Hepatocyte (in vitro differentiated cells): ENCODE results near the gene CABP1. TPM values are rescaled to one million over a fixed set of nuclear protein-coding genes. Genes with fewer than 3 reads are reported as not detected.

Experiments used
- DNase-seq: peaks from one replicate; pipeline ENCODE4 v3.0.0-alpha.2; 2016; ENCODE audit warnings: low spot score
- H2AFZ ChIP-seq: fragments of 200-600 bp; sonication (generic); 2 replicates; pipeline ENCODE4 v1.6.0; 2016; ENCODE audit warnings: antibody characterized with exemption, mild to moderate bottlenecking
- H3K27ac ChIP-seq: fragments of 200-600 bp; sonication (generic); 2 replicates; pipeline ENCODE4 v1.5.1; 2016; ENCODE audit warnings: mild to moderate bottlenecking
- H3K27me3 ChIP-seq: fragments of 200-600 bp; sonication (generic); 2 replicates; pipeline ENCODE4 v1.6.1; 2016
- H3K36me3 ChIP-seq: fragments of 200-600 bp; sonication (generic); replicated peaks from 2 replicates; pipeline ENCODE4 v1.5.1; 2016; ENCODE audit warnings: low read depth; ENCODE audit not compliant: insufficient read depth
- H3K4me1 ChIP-seq: fragments of 200-600 bp; sonication (generic); 2 replicates; pipeline ENCODE4 v1.5.1; 2016; ENCODE audit warnings: mild to moderate bottlenecking, moderate library complexity; ENCODE audit not compliant: insufficient read depth
- H3K4me2 ChIP-seq: fragments of 200-600 bp; sonication (generic); 2 replicates; pipeline ENCODE4 v1.6.0; 2016
- H3K4me3 ChIP-seq: fragments of 200-600 bp; sonication (generic); 2 replicates; pipeline ENCODE4 v1.5.1; 2016; ENCODE audit warnings: mild to moderate bottlenecking
- H3K79me2 ChIP-seq: fragments of 200-600 bp; sonication (generic); 2 replicates; pipeline ENCODE4 v1.6.0; 2017; ENCODE audit warnings: mild to moderate bottlenecking
- H3K9me2 ChIP-seq: fragments of 200-600 bp; sonication (generic); replicated peaks from 2 replicates; pipeline ENCODE4 v1.6.0; 2017; ENCODE audit warnings: mild to moderate bottlenecking; ENCODE audit not compliant: insufficient read depth
- H3K9me3 ChIP-seq: fragments of 200-600 bp; sonication (generic); 2 replicates; pipeline ENCODE4 v1.5.1; 2016; ENCODE audit warnings: low read depth, mild to moderate bottlenecking
- H4K20me1 ChIP-seq: fragments of 200-600 bp; sonication (generic); 2 replicates; pipeline ENCODE4 v1.6.0; 2016; ENCODE audit warnings: mild to moderate bottlenecking; ENCODE audit not compliant: insufficient read depth, poor library complexity, severe bottlenecking
- EZH2 ChIP-seq: fragments of 200-600 bp; sonication (generic); IDR thresholded peaks from 2 replicates; pipeline ENCODE4 v1.6.1; 2016; ENCODE audit warnings: antibody characterized with exemption, mild to moderate bottlenecking, borderline replicate concordance
- EZH2phosphoT487 ChIP-seq: fragments of 200-600 bp; sonication (generic); IDR thresholded peaks from one replicate; pipeline ENCODE4 v1.6.1; 2018; ENCODE audit warnings: antibody characterized with exemption, mild to moderate bottlenecking, low read depth, moderate library complexity; ENCODE audit not compliant: unreplicated experiment, severe bottlenecking
- WGBS: methylation state at CpG from one replicate; pipeline ENCODE4 v1.1.6; 2016; ENCODE audit warnings: low lambda C conversion rate; ENCODE audit errors: missing lambda C conversion rate; 5-methylcytosine and 5-hydroxymethylcytosine counted together
- polyA plus RNA-seq: library from polyadenylated mRNA; unstranded; fragments of >200 nt; fragmentation: Nextera tagmentation; extraction: Ambion mirVana; gene quantifications from 2 replicates; pipeline ENCODE4 v1.2.1, GENCODE V29; 2016
- total RNA-seq: library from RNA; depleted of rRNA; stranded (reverse); fragments of >200 nt; gene quantifications from 2 replicates; pipeline ENCODE4 v1.2.3, GENCODE V29; 2014
- TF ChIP-seq, protein P1 (sequence below): fragments of 200-600 bp; sonication (generic); IDR thresholded peaks from 2 replicates; pipeline ENCODE4 v1.5.1; 2016; ENCODE audit warnings: antibody characterized with exemption, mild to moderate bottlenecking; ENCODE audit not compliant: poor library complexity

The CABP1 gene
- total and polyA plus RNA-seq, 2 experiments from 2014 or later = 0.74 to 1.5 TPM

- no peaks in the 10 kb centered on the region for H3K79me2 ChIP-seq
- no peaks in the 10 kb centered on the region for H3K36me3 ChIP-seq
- no peaks in the 10 kb centered on the region for H3K4me1 ChIP-seq
- H3K9me2 ChIP-seq = no peaks in the 10 kb centered on the region
- TF ChIP-seq EZH2phosphoT487 = no peak
- TF ChIP-seq, protein P1, sequence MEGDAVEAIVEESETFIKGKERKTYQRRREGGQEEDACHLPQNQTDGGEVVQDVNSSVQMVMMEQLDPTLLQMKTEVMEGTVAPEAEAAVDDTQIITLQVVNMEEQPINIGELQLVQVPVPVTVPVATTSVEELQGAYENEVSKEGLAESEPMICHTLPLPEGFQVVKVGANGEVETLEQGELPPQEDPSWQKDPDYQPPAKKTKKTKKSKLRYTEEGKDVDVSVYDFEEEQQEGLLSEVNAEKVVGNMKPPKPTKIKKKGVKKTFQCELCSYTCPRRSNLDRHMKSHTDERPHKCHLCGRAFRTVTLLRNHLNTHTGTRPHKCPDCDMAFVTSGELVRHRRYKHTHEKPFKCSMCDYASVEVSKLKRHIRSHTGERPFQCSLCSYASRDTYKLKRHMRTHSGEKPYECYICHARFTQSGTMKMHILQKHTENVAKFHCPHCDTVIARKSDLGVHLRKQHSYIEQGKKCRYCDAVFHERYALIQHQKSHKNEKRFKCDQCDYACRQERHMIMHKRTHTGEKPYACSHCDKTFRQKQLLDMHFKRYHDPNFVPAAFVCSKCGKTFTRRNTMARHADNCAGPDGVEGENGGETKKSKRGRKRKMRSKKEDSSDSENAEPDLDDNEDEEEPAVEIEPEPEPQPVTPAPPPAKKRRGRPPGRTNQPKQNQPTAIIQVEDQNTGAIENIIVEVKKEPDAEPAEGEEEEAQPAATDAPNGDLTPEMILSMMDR = no peak
- TF ChIP-seq EZH2 = no peak
- H3K9me3 ChIP-seq = no peaks in the 10 kb centered on the region
- DNase-seq = no peak
- H3K27me3 ChIP-seq = no peaks in the 10 kb centered on the region
- no peak overlapping the region for H3K4me3 ChIP-seq
- H4K20me1 ChIP-seq = no peaks in the 10 kb centered on the region
- H3K4me2 ChIP-seq = no peak overlapping the region
- WGBS = 86% methylated on average over 22 of the region's 22 CpGs
- no peak overlapping the region for H2AFZ ChIP-seq
- no peak overlapping the region for H3K27ac ChIP-seq
Measured at GRCh38 chr12:120658286-120659150, 18.1 kb downstream of the CABP1 start.

DNA sequence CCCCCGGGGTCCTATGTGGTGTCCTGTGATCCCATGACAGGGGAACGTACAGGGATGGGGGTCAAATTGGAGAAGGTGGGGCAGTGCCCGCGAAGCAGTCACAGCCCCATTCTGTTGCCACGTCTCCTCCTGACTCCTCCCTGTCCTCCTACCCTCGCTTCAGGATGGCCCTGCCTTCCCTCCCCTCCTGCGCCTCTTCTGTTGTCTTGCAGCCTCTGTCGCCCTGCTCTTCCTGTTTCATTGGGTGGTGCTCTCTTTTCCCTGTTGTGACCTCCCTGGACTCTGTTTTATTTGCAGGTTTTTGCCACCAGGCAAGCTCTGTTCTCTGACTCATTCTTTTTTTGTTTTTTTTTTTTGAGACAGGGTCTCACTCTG, 18.7 kb downstream of the CABP1 start:
- Histone ChIP-seq H3K4me3 (no peak overlapping the region), H3K9me2 (no peaks in the 10 kb centered on the region), H3K27me3 (no peaks in the 10 kb centered on the region), H2AFZ (no peak overlapping the region), H4K20me1 (no peaks in the 10 kb centered on the region), H3K9me3 (no peaks in the 10 kb centered on the region), H3K27ac (no peak overlapping the region), H3K36me3 (no peaks in the 10 kb centered on the region), H3K79me2 (no peaks in the 10 kb centered on the region), H3K4me2 (no peak overlapping the region), H3K4me1 (no peaks in the 10 kb centered on the region)
- 76% methylated on average over 8 of the region's 8 CpGs for WGBS
- TF ChIP-seq EZH2phosphoT487 = no peak
- TF ChIP-seq, protein P1 = no peak
- TF ChIP-seq EZH2 = no peak
- no peak for DNase-seq

GRCh38 chr12:120661432-120661831, 21.0 kb downstream of the CABP1 start:
- no peaks in the 10 kb centered on the region for H3K4me1 ChIP-seq
- H2AFZ ChIP-seq = no peak overlapping the region
- TF ChIP-seq EZH2phosphoT487 (no peak), EZH2 (no peak)
- TF ChIP-seq, protein P1 = no peak
- no peak overlapping the region for H3K27ac ChIP-seq
- H3K9me2 ChIP-seq = no peaks in the 10 kb centered on the region
- no peaks in the 10 kb centered on the region for H3K27me3 ChIP-seq
- H3K36me3 ChIP-seq = no peaks in the 10 kb centered on the region
- H4K20me1 ChIP-seq = no peaks in the 10 kb centered on the region
- no peaks in the 10 kb centered on the region for H3K79me2 ChIP-seq
- no peak overlapping the region for H3K4me3 ChIP-seq
- H3K4me2 ChIP-seq = no peak overlapping the region
- DNase-seq = no peak
- no peaks in the 10 kb centered on the region for H3K9me3 ChIP-seq
- 91% methylated on average over 2 of the region's 2 CpGs for WGBS
